PC-3 (cell line): ENCODE results near the gene FASN.

Experiments
- CTCF ChIP-seq: fragments of 300-600 bp; sonication (generic); conservative IDR thresholded peaks from 2 replicates; pipeline ENCODE4 v1.5.1; 2017; ENCODE audit warnings: antibody characterized with exemption, low read depth, mild to moderate bottlenecking, low read length
- EZH2phosphoT487 ChIP-seq: fragments of 300-600 bp; sonication (generic); IDR thresholded peaks from 2 replicates; pipeline ENCODE4 v1.6.1; 2018; ENCODE audit warnings: mild to moderate bottlenecking, antibody characterized with exemption, low read length, borderline replicate concordance

GRCh38 chr17:82039695-82040299 is 58.2 kb downstream of the FASN start:
- TF ChIP-seq CTCF (no peak), EZH2phosphoT487 (no peak)
